Upper lobe of left lung (tissue), 4 donors: Measurements from ENCODE around the gene CACNB2.

Experiments
- CTCF ChIP-seq, 6 experiments: fragments of 450-650 bp in 4 of 6; fragments of 200-600 bp in 2 of 6; sonication (generic) in 2 of 6; IDR thresholded peaks; one replicate each; pipeline ENCODE4 v1.5.1; 2016 to 2019; ENCODE audit warnings: antibody characterized with exemption in 6 of 6
- EP300 ChIP-seq, 4 donors: sonication (generic); formaldehyde crosslinking; IDR thresholded peaks; one replicate each; pipeline ENCODE4 v1.5.1; 2017; ENCODE audit warnings: antibody characterized with exemption in 4 of 4, control low read depth in 2 of 4
- POLR2A ChIP-seq, 4 donors: fragments of 450-650 bp; IDR thresholded peaks; one replicate each; pipeline ENCODE4 v1.5.1; 2016 to 2017; ENCODE audit warnings: antibody characterized with exemption in 4 of 4, mild to moderate bottlenecking in 2 of 4
- POLR2AphosphoS5 ChIP-seq, 2 donors: sonication (generic); formaldehyde crosslinking; IDR thresholded peaks; one replicate each; pipeline ENCODE4 v1.5.1; 2017; ENCODE audit warnings: antibody characterized with exemption in 2 of 2

GRCh38 chr10:18561861-18562551, 421.8 kb downstream of the CACNB2 start:
- no peak for TF ChIP-seq CTCF (IDR thresholded peaks at IDR 0.05)
- TF ChIP-seq POLR2AphosphoS5 (IDR thresholded peaks at IDR 0.05), result no peak
- TF ChIP-seq EP300 (IDR thresholded peaks at IDR 0.05), result no peak
- no peak for TF ChIP-seq POLR2A (IDR thresholded peaks at IDR 0.05)
